Skeletal muscle satellite cell (primary cell): ENCODE data around the gene CACNA1I.

Source experiments
- H3K27me3 ChIP-seq: 2 replicates; pipeline ENCODE4 v1.7.0; 2013; ENCODE audit warnings: low read length; ENCODE audit not compliant: control insufficient read depth, insufficient read depth
- H3K36me3 ChIP-seq: 2 replicates; pipeline ENCODE4 v1.7.0; 2013; ENCODE audit warnings: mild to moderate bottlenecking, control low read depth, low read length; ENCODE audit not compliant: insufficient read depth
- H3K4me1 ChIP-seq: 2 replicates; pipeline ENCODE4 v1.7.0; 2013; ENCODE audit warnings: low read length; ENCODE audit not compliant: control insufficient read depth, insufficient read depth
- H3K4me2 ChIP-seq: 2 replicates; pipeline ENCODE4 v1.7.0; 2013; ENCODE audit warnings: mild to moderate bottlenecking, low read length
- H3K4me3 ChIP-seq: 2 replicates; pipeline ENCODE4 v1.7.0; 2013; ENCODE audit warnings: low read length
- H3K9ac ChIP-seq: 2 replicates; pipeline ENCODE4 v1.7.0; 2013; ENCODE audit warnings: mild to moderate bottlenecking, low read depth, low read length, moderate library complexity
- H3K9me3 ChIP-seq: replicated peaks from 2 replicates; pipeline ENCODE4 v1.7.0; 2013; ENCODE audit warnings: mild to moderate bottlenecking, control low read depth, low read length

Gene CACNA1I

DNA sequence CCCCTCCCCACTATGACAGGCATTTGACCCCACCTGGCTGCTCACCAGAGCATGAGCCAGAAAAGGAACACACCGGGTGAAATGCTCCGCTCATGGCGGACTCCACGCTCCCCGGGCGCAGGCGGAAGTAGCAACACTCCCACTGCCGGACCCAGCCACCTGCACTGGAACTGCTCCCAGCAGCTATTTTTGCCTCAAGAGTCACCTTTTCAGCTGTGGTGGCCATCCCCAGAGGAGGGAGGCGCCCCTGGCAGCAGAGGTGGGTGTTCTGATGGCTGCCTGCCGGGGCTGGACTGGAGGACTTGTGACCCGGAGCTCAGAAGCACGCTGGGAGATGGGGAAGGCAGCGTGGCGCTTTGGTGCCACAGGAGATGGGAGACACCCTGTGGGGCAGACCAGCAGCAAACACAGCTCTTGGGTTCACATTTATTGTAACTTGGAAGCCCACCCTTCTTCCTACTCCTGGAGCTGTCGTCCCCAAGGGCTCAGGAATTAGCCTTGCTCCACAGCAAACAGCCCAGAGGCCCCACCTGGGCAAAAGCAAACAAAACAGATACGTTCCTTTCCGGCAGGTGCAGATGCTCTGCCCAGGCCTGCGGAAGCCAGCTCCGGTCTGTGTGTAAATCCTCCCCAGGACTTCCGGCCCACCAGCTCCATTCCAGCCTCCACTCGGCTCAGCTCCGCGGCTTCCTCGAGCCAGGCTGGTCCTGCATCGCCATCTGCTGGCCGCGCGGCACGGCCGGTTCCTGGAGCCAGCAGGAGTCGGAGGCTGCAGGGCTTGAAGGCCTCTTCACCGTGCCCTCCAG lies 41.7 kb upstream of the CACNA1I start:
- peaks cover 43% of the 10 kb centered on the region for H3K36me3 ChIP-seq
- H3K4me3 ChIP-seq = no peak overlapping the region
- peak overlapping the region; percentile 30 for H3K9ac ChIP-seq
- H3K27me3 ChIP-seq = no peaks in the 10 kb centered on the region
- peak overlapping the region; percentile 74 for H3K4me2 ChIP-seq
- H3K4me1 ChIP-seq = peaks cover 30% of the 10 kb centered on the region
- H3K9me3 ChIP-seq = no peaks in the 10 kb centered on the region

DNA sequence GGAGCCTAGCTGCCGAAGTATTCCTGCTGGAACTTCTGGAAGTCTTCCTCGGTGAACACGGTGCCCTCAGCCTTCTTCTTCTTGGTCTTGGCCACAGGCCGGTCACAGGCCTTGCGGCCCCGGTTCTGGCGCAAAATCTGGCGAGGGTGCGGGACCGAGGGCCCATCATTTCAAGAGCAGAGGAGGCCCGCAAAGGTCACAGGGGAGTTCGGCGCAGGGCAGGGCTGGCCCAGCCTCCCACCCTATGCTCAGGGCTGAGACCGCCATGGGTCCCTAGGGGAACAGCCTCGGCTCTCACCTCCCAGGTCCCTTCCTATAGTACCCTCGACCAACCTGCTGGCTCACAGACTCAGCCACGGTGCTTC lies 41.1 kb upstream of the CACNA1I start:
- peak overlapping the region; percentile 30 for H3K9ac ChIP-seq
- peak overlapping the region; percentile 69 for H3K4me2 ChIP-seq
- no peaks in the 10 kb centered on the region for H3K27me3 ChIP-seq
- peaks cover 37% of the 10 kb centered on the region for H3K36me3 ChIP-seq
- H3K4me1 ChIP-seq = peaks cover 33% of the 10 kb centered on the region
- no peak overlapping the region for H3K4me3 ChIP-seq
- no peaks in the 10 kb centered on the region for H3K9me3 ChIP-seq

DNA sequence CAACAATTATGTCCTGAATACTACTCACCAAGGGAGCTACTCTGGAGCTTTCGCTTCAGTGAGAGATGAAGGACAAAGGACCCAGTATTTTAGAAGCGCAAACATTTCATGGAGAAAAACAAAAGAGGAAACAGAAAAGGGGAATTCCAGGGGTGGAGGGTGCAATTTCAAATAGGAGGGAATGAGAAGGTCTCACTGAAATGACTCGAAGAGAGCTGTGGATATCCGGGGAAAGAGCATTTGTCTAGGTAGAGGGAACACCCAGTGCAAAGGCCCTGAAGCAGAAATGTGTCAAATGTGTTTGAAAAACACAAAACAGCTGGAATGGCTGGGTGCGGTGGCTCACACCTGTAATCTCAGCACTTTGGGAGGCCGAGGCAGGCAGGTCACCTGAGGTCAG lies 40.4 kb upstream of the CACNA1I start:
- no peak overlapping the region for H3K9ac ChIP-seq
- peaks cover 39% of the 10 kb centered on the region for H3K4me1 ChIP-seq
- H3K9me3 ChIP-seq = no peaks in the 10 kb centered on the region

DNA sequence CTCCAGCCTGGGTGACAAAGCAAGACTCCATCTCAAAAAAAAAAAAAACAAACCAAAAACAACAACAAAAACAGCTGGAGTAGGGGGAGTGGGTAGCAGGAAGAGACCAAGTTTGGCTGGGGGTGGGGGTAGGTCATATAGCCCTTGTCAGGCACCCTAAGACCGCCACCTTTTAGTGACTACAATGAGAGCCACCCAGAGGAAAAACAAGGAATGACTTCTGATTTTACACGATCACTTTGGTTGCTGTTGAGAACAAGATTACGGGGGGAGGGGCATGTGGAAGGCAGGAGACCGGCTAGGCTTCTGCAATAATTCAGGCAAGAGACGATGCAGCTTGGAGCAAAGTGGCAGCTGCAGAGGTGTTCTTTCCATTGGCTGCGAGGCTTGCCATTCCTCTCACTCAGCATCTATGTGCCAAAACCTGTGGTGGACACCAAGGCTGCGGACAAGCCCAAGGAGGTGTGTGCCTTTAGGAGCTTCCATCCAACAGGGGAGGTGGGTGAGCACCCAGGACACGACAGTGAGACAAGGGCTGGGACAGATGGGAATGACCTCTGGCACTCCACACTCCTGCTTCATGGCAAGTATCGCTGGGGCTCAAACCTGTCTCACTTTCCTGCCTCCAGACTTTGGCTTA lies 39.7 kb upstream of the CACNA1I start:
- peak overlapping the region; percentile 22 for H3K9ac ChIP-seq
- H3K4me3 ChIP-seq = peak overlapping the region; percentile 12
- H3K4me1 ChIP-seq = peaks cover 40% of the 10 kb centered on the region
- H3K9me3 ChIP-seq = no peaks in the 10 kb centered on the region
- H3K36me3 ChIP-seq = peaks cover 32% of the 10 kb centered on the region
- peaks cover 3% of the 10 kb centered on the region for H3K27me3 ChIP-seq
- peak overlapping the region; percentile 83 for H3K4me2 ChIP-seq

More for the DNA sequence above, 40.4 kb upstream of the CACNA1I start:
- Histone ChIP-seq H3K27me3 (no peaks in the 10 kb centered on the region), H3K36me3 (peaks cover 32% of the 10 kb centered on the region), H3K4me2 (peak overlapping the region; percentile 69), H3K4me3 (no peak overlapping the region)

DNA sequence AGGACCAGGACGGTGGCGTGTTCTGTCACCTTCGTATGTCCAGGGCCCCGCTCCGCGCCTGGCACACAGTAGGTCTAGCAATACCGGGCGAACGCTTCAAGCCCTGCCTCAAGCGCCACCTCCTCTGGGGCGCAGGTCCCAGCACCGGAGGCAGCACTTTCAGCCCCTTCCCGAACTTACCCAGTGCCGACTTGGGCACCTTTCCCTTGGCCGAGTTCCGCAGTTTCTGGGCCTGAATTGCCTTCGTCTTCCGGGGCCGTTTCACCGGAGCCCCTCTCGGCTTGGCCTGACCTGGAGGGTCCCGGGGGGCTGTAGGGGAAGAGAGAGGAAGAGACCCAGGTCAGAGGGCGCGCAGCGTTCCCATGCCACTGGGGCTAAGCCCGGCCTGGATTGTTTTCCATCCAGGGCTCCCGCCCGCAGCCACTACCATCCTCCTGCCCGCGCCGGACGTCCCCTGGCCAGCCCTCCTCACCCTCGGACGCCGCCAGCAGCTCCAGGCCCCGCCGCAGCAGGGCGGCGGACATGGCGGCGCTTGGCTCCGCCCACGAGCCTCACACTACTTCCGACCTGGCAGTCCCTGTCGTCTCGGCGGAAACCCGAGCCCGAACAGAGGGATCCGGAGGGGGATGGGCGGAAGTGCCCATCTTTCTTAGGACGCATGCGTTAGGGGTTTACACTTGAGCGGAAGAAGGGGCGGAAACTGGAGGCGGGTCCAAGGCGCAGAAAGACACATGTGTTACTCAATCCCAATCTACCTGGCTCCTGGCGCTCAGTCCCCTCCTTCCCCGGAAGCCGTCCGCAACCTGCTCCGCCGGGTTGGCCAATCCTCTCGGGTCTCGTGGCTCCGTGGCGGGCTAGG lies 38.1 kb upstream of the CACNA1I start, which contains the start of gene RPS19BP1:
RPS19BP1 (minus strand) TSS at position 534 of the 859 bp plus-strand sequence; CDS start at position 524, 10 bp downstream.
- Histone ChIP-seq H3K27me3 (peaks cover 8% of the 10 kb centered on the region), H3K4me1 (peaks cover 40% of the 10 kb centered on the region), H3K4me3 (peak within 1 kb of the TSS; percentile 97), H3K9me3 (no peaks in the 10 kb centered on the region), H3K9ac (peak within 1 kb of the TSS; percentile 96), H3K36me3 (peaks cover 32% of the 10 kb centered on the region), H3K4me2 (peak within 1 kb of the TSS; percentile 83)

DNA sequence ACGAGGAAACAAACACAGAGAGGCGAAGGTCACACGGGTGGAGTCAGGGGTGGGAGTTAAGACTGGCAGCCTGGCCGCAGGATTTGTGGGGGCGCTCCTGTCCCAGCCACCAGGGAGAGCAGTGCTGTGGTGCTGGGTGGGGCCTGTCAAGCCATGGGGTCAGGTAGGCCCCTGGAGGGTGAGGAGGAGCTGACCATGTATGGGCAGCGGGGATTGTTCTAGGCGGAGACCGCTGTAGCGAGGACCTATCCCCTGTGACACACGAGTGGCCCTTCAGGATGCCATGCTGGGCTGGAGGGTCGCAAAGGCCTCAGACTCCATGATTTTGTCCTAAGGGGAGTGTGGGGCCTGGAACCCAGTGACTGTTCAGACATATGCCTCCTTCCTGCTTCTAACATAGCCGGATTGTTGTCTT lies 36.5 kb upstream of the CACNA1I start:
- Histone ChIP-seq H3K36me3 (peaks cover 19% of the 10 kb centered on the region), H3K4me1 (peaks cover 31% of the 10 kb centered on the region), H3K9me3 (no peaks in the 10 kb centered on the region), H3K4me3 (no peak overlapping the region), H3K9ac (peak overlapping the region; percentile 43), H3K4me2 (peak overlapping the region; percentile 70), H3K27me3 (peaks cover 11% of the 10 kb centered on the region)

DNA sequence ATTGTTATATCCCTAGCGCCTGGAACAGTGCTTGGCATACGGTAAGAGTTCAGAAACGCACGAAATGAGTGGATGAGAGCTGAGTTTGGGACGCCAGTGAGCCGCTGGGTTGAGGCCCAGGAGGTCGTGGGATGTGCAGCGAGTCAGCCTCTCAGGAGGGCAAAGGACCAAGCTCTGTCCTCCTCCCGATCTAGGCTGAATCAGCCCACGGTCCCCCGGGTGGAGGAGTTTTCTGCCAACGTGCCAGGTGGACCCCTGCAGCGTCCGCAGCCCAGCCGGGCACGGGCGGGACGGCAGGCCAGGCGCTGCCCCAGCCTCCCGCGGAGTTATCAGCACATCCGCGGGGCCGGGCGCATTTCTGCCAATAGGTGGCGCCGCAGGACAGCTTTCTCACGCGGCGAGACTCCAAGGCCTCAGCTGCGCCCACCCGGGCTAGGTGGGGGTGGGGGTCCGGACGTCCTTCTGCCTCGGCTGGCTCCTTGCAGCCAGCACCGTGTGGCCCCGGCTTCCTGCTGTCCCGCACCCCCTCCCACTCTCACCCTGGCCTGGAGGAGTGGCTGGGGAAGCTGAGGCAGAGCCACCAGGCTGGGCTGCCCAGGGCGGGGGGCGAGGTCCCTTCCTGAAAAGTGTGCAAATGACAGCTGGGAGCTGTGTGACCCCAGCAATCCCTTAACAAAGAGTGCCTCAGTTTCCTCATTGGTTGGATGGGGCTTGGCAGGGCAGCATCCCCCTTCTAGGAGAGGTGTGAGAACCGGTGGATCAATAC lies 35.8 kb upstream of the CACNA1I start:
- Histone ChIP-seq H3K9me3 (no peaks in the 10 kb centered on the region), H3K4me1 (peaks cover 26% of the 10 kb centered on the region), H3K36me3 (peaks cover 14% of the 10 kb centered on the region), H3K4me2 (peak overlapping the region; percentile 70), H3K4me3 (peak overlapping the region; percentile 51), H3K27me3 (peaks cover 12% of the 10 kb centered on the region), H3K9ac (peak overlapping the region; percentile 43)

DNA sequence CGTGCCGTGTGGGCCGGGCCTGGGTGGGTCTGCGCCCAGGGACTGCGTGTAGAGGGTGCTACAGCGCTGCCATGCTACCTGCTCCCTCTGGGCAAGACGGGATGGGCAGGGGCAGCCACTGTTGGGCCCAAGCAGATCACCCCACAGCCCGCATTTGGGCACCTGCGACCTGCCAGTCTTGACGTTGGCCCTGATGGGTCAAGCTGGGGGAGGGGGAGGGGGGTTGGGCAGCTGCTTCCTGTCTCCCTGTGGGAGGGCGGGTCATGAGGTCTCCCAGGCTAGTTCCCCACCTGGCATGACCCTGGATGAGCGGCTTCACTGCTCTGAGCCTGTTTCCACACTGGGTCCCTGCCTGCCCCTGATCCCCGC lies 35.2 kb upstream of the CACNA1I start:
- no peak overlapping the region for H3K4me3 ChIP-seq
- no peak overlapping the region for H3K4me2 ChIP-seq
- H3K27me3 ChIP-seq = peaks cover 18% of the 10 kb centered on the region
- H3K36me3 ChIP-seq = peaks cover 8% of the 10 kb centered on the region
- H3K4me1 ChIP-seq = peaks cover 25% of the 10 kb centered on the region
- no peaks in the 10 kb centered on the region for H3K9me3 ChIP-seq
- no peak overlapping the region for H3K9ac ChIP-seq

DNA sequence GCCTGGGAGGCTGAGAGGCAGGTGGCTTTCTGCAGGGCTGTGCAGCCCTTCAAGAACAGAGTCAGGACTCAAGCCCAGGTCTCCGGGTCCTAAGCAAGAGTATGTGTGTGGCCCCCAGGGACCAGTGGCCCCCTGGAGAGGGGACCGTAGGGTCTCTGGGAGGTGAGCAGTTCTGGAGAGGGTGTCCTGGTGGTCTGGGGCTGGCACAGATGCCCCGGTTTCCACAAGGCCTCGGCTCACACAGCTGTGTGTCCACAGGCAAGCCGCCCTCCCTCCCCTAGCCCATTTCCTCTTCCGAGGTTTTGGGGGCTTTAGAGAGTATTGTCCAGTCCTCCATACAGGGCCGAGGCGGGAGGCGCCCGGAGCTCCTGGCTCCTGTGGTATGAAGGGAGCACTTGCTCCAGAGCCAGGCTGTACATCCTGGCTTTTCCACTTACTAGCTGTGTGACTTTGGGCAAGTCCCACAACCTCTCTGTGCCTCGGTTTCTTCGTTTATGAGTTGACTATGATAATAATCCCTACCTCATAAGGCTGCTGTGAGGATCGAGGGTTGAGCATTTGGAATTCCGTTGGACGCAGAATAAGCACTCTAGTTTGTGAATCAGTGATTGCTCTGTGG lies 34.6 kb upstream of the CACNA1I start:
- peaks cover 18% of the 10 kb centered on the region for H3K27me3 ChIP-seq
- H3K36me3 ChIP-seq = peaks cover 4% of the 10 kb centered on the region
- no peak overlapping the region for H3K4me2 ChIP-seq
- no peak overlapping the region for H3K9ac ChIP-seq
- no peaks in the 10 kb centered on the region for H3K9me3 ChIP-seq
- no peak overlapping the region for H3K4me3 ChIP-seq
- H3K4me1 ChIP-seq = peaks cover 20% of the 10 kb centered on the region

DNA sequence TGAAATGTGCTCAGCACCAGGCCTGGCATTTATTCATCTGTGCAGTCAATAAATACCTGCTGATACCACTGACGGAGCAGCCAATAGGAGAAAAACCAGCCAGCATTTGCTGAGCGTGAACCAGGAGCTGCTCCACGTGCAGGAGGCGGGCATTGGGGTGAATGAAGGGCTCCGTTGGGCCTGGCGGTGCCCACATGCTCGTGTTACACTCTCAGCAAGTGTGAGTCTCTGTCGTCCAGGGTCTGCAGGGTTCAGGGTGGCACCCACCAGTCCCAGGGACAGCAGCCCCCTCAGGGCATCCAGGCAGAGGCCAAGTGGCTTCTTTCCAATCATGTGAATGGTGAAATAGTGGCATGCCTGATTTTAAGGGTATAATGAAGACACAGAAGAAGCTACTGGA lies 33.8 kb upstream of the CACNA1I start:
- Histone ChIP-seq H3K9ac (no peak overlapping the region), H3K27me3 (peaks cover 18% of the 10 kb centered on the region), H3K36me3 (no peaks in the 10 kb centered on the region), H3K4me3 (no peak overlapping the region), H3K4me1 (peaks cover 12% of the 10 kb centered on the region), H3K9me3 (no peaks in the 10 kb centered on the region), H3K4me2 (no peak overlapping the region)
